ENCODE measurements around the gene TSTD2.
"Not testable (repeated sequence)": the region's sequence is repeated elsewhere in the genome, so short reads cannot be mapped to it uniquely, and the experiment has no call there.

The TSTD2 gene

DNA sequence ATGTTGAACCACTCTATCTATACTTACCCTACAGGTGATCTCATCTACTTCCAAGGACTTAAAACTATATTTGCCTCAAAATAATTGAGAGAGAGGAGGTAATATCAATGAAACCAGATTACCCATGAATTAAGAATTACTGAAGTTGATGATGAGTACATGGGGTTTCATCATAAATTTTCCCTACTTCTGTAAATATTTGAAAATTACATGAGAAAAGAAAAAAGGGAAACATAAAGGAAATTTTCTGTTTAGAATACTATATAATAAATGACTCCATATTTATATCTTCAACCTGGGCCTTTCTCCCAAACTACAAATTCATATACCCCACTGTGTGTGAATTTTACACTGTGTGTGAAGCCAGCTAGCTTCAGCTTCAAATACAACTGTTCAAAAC is 2.6 kb downstream of the TSTD2 start:
- no peak for DNase-seq (ENCODE audit: low read depth)

DNA sequence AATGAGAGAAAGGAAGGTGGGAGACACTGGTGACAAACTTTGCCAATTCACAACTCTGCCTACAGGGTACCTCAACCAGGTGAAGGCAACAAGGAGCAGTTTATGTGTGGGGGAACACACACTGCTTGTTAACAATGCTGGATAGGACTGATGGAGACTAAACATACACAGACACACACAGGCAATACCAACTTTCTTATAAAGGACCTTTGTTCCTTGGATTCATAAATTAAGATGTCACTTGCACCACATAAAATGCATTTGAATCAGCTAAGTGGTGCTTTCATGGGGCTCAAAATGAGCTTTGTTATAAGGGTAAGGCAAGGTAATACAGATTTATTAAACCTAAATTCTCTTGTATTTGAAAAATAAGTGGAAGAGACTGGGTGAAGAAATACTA is 4.0 kb downstream of the TSTD2 start:
- no peak for DNase-seq (ENCODE audit: low read depth)

DNA sequence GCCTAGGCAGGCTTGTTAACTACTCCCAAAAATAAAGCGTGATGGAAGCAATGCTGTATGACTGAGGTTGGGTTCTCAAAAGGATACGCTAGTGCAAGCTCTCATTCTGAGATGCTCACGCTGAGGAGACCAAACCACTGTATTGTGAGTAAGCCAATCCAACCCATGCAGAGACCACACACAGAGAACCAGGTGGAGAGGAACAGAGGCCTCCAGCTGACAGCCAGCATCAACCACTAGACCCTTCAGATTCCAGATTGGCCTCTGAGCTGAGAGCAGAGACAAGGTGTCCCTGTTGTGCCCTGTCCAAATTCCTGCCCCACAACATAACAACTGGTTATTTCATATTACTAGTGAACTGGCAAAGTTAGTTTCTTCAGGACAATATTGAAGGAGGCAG is 4.5 kb downstream of the TSTD2 start:
- DNase-seq (ENCODE audit: low read depth) = no peak

DNA sequence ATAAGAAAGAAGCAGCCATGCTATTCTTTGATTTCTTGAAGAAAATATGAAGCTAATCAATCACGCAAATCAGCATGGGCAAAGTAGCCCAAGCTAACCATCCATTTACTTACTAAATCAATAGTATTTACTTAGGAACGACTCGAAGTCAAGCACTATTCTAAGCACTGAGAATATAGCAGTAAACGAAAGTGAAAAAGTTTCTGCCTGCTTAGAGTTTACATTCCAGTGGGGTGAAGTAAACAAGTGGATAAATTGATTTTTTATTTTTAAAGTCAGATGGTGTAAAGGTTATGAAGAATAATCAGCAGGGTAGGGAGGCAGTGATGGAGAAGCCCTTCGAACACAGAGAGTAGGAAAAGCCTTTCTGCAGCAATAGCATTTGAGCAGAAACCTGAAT is 5.5 kb downstream of the TSTD2 start:
- no peak for DNase-seq (ENCODE audit: low read depth)

DNA sequence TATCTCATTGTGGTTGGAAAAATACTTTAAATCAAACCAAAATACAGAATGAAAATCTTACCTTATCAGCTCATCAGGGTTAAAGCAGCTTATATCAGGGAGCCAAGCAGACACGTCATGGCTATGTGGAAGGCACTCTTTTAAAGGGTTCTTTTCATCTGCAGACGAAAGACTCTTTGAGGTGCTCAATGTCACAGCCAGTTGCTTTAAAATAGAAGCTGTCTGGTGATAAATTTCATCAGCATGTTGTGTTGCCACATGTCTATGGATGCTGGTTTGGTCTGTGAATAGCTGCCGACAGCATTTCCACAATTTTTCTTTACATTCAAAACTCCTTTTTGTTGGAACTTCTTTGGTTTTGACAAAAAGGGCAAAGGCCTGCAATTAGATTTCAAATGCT is 7.5 kb downstream of the TSTD2 start:
- DNase-seq (ENCODE audit: low read depth) = no peak

DNA sequence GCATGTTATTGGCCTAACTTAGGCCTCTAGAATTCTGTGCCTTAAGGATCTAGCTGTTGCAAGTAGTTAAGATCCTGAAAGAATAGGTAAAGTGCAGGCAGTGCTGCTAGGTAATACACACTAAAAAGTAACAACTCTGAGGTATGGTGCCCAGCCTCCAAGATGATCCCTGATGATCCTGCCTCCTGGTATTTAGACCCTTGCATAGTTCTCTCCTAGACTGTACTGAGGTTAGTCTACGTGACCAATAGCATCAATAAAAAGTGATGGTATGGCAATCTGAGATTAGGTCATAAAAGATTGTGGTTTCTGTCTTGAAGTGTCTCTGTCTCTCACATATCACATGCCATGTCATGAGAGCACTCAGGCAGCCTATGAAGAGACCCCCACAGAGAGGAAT is 9.2 kb downstream of the TSTD2 start:
- no peak for DNase-seq (ENCODE audit: low read depth)

DNA sequence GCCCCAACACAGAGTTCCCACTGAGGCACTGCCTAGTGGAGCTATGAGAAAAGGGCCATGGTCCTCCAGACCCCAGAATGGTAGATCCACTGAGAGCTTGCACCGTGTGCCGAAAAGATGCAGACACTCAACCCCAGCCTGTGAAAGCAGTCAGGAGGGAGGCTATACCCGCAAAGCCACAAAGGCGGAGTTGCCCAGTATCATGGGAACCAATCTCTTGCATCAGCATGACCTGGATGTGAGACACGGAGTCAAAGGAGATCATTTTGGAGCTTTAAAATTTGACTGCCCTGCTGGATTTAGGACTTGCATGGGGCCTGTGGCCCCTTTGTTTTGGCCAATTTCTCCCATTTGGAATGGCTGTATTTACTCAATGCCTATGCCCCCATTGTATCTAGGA is 10.7 kb downstream of the TSTD2 start:
- DNase-seq (ENCODE audit: low read depth) = not testable (repeated sequence)

DNA sequence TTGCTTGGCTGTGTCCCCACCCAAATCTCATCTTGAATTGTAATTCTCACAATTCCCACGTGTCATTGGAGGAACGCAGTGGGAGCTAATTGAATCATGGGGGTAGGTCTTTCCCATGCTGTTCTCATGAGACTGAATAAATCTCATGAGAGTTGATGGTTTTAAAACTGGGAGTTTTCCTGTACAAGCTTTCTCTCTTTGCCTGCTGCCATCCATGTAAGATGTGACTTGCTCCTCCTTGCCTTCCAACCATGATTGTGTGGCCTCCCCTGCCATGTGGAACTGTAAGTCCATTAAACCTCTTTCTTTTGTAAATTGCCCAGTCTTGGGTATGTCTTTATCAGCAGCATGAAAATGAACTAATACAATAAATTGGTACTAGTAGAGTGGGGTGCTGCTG is 13.1 kb downstream of the TSTD2 start:
- DNase-seq (ENCODE audit: low read depth) = not testable (repeated sequence)

DNA sequence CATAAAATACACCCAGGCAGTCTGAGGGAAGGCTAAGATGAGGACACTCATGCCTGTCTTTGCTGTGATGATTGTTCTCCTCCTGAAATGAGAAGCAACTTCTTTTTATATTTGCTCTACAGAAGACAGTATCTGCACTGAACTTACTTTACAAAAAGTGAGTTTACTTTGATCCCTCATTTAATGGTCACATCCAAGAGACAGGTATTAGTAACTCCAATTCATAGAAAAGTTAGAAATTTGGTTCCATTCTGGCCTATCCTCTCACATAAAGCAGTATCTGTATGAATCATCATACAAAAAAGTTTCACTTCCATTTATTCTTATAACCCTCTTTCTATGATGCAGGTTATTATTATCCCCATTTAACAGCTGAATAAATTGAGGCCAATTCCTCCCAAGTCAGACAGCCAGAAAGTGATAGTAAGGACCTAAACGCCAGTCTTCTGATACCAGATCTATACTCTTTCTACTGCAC is 15.2 kb downstream of the TSTD2 start:
- no peak for DNase-seq (ENCODE audit: low read depth)

DNA sequence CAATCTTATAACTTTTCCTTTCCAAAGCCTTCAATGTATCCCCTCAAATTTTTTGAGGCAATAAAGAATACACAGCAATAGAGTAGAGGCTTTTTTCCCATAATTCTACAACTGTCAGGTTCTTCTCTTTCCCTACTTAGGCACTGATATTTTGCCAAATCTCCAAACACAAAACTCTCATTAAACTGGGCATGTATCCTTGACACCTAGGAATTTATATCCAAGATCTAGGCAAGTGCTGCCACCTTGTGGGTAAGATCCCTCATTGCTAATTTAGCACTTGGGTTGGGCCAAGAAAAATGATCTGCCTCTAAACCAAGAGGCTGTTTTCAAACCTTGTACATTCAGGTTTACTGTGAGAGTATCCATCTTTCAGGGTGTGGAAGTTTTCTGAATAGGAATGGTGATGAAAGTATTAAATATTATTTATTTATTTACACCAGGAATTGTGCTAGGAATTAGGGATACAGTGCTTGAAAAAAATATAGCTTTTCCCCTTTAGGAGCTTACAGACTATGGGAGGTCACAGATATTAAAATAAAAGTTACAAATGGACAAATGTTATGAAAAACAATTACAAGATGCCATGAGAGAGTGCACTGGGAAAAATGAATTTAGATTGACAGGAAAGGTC is 17.6 kb downstream of the TSTD2 start:
- DNase-seq (ENCODE audit: low read depth) = peak; percentile 51

DNA sequence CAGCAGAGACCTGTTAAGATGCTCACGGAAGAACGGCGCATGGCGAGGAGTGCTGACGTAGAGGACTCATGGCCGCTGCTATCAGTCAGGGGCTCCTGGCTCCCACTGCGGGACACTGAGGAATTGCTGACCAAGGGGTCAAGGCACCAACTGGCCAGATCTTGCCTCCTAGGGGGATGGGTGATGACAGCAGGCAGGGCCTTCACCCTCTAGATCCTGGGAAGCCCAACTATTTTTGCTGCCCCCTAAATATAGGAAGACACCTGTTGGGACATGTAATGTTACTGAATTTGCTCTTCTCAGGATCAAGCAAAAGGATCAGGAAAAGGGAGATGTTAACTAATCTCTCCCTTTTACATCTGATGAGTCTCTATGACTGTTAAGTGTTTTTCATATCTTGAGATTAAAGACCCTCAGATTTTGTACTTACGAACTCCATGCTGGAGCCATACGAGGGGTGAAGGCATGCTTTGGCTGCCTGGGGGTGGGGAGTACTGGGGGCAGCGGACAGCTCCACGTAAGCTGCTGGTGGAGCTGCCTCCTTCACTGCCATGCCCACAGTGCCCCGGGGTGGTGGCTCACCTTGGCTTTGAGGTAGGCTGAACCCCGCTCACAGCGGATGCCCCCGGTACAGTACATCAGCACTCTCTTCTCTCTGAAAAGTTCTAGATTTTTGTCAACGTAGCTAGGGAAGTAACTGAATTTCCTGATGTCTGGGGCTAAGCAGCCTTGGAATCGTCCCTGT is 28.1 kb downstream of the TSTD2 start:
- DNase-seq (ENCODE audit: low read depth) = no peak

DNA sequence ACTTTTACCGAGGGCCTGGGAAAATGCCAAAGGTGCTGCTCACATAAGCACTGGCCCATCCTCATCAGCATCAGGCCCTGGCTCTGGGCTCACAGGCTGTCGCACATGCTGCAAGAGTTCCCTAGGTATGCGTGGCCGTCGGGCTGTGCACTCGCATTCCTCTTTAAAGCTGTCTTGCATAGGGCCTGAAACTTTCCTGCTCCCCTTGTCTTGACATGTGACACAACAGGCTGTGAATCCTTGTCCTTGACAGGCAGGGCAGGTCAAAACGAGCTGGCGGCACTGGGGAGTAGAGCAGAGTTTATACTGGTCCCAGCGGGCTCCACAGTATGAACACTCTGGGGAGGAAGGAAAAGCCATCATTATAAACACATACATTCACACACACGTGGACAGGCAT is 30.7 kb downstream of the TSTD2 start:
- DNase-seq (ENCODE audit: low read depth) = no peak

DNA sequence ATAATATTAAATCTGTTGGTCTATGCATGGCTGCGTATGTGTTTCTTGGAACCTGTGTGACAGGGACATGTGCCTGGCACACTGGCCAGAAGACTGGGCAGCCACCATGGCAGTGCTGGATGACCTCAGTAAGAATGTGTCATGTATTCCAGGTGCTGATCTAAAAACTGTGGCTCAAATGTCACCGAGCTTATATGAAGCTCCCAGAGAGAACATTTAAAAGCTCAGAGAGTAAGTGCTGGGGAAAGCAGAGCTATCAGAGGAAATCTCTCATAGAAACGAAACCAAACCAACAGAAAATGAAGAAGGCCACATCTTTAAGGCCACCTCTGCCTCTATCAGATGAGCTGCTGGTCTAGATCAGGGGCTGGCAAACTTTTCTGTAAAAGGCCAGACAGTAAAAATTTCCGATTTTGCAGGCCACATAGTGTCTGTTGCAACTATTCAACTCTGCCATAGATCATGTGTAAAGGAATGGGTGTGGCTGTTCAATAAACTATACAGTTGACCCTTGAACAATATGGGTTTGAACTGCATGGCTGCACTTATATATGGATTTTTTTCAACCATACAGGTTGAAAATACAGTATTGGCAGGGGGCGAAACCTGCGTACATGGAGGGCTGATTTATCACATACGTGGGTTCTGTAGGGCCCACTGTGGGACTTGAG is 31.8 kb downstream of the TSTD2 start:
- no peak for DNase-seq (ENCODE audit: low read depth)

DNA sequence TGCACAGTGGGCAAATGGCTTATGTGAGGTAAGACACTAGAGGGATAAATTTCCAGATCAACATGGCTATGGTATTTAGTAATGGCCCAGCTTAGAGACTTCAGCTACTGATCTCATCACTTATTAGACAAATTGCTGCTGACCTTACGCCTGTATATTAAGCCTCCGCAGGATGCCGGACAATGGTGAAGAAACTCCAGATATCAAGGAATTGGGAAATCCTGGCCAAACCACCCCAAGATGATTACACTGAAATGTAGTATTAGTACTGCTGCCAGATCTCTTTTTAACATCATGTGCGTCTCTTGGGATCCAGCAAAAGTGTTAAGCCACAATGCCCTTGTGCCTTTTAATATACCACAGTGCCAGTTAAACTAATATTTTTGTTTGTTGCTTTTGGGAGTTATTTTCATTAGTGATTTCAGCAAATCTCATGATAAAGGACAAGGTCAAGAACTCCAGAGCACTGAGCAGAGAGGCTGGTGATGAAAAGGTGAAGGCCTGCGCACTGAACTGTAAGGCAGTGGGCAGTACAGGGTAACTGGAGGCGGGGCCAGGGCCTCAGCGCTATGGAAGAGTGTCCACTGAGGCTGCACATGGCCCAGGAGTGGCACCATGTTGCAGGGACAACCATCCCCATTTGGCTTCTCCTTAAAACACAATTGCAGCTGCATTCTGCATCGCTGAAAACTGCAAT is 32.5 kb downstream of the TSTD2 start:
- DNase-seq (ENCODE audit: low read depth) = peak; percentile 52

DNA sequence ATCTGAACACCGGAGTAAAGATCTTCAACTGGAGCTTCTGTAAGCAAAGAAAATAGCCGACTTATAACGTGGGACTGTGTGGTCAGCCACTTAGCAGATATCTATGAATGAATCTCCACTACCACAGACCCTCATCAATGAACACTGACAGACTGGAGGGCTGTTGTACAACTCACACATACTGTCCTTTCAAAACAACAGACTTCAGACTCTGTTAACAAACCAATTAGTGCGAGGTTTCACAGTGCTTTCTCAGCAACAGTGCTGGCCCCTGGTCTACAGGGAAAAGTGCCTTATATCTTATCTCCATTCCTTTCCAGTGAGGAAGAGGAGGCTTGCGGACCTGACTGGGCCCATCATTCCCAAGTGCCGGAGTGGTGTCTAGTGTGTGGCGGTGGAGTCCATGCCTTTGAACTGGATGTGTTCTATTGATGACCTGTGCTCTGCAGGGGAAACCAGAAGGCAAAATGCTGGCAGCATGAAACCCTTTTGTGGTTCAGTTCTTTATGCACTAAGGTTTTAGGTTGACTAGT is 33.8 kb downstream of the TSTD2 start:
- DNase-seq (ENCODE audit: low read depth) = no peak

DNA sequence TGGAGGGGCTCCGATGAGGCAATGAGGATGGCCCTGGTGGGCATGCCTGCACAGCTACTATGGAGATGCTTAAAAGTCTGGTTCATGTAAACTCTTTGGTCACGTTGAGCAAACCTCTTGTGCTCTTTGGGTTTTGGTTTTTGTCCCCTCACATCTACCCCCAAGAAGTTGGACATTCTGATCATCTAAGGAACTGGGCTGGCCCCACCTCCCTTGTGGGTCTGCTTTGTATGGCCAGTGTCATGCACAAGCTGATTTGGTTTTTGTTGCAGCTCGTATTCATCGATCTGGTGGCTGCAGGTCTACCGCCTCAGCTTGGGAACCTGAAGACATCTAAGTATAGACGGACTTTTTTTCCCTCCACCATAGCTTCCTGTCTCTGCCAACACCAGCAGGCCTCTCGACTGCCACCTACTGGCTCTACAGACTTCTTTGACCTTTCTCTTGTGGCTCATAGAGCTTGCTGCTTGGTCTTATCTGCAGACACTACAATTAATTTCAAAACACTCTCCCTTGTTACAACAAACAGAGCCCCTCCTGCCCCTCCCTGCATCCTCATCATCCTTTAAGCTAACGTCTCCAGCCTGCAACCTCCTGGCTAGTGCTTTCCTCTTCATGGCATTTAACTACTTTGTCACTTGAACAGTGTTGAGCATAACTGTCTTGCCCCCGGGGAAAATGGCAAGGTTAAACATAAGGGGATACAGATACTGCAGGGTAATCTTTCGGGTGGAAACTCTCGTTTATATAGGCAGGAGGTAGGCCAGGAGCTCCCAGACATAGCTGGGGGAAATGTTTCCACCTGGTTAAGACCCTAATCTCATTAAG is 34.5 kb downstream of the TSTD2 start:
- peak; percentile 82 for DNase-seq (ENCODE audit: low read depth)

DNA sequence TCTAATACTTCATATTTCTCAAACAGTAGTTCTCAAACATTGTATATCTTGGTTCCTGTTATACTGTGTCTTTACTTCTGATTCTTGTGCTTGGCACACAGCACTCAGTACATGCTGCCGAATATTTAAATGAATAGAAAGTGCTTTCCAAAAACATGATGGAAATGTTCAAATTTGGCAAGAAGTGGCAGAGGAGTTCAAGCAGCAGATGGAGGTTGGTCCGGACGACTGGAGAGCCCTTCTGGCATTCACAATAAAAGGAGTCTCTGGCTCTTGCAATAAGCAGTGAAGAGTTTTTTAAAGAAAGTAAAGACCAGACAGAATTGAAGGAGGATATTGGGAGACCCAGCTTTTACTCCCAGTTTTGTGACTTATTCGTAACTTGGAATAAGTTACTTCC is 36.3 kb downstream of the TSTD2 start:
- no peak for DNase-seq (ENCODE audit: low read depth)

DNA sequence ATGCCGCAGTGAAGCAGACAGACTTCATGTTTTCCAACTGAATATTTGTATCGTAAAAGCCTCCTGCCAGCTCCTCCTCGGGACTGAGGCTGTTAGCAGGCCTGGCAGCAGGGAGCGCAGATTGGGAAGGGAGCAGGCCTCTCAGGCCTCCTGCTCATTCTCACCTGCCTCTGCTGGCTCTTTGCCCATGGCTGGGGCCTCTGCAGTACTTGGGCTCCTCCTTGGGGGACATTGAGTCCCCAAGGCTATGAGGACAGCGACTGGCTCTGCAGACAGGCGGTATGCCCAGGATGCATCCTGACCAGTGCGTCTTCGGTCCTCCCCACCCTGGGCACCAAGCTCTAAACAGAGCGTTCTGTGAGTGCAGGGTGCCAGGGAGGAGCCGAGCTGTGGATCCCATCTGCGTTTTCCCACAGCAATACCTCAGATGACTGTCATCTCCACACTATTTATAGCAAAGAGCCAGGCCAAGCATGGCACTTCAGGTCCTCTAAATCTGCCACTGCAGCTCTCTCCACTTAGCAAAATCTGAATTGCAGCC is 38.7 kb downstream of the TSTD2 start:
- DNase-seq (ENCODE audit: low read depth) = no peak

DNA sequence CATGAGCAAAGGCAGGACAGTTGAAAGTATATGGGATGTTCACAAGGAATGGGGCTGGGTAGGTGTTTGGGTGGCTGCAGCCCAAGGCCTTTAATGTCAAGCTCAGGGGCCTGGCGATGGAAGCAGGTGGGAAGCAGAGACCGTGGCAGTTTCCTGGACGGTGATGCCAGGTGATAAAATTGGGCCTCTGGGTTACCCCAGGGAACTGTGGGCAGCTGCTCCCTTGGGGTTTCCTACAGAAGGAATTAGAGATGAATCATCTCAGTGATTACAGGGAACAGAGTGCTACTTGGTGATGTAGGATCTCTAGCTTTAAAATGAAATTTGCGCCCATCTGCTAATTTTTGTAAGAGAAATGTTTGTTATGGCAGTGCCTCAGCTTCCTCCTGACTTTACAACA is 39.2 kb downstream of the TSTD2 start:
- no peak for DNase-seq (ENCODE audit: low read depth)

DNA sequence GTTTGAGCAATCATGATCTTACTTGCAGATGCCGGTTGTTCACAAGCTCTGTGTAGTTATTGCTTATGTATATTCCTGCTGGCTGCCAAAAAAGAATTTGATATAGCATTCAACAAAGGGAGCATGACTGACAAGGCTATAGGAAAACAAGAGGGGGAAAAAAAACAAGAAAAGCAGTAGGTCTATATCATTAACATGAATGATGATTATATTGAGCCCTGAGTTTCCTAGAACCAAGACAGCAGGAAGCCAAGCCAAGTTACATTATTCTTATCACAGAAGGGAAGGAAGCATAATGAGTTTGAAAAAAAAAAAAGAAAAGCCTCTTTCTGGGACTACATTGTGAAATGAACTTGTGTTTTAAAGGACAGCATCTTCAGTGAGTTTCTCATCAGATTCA is 41.0 kb downstream of the TSTD2 start:
- no peak for DNase-seq (ENCODE audit: low read depth)

DNA sequence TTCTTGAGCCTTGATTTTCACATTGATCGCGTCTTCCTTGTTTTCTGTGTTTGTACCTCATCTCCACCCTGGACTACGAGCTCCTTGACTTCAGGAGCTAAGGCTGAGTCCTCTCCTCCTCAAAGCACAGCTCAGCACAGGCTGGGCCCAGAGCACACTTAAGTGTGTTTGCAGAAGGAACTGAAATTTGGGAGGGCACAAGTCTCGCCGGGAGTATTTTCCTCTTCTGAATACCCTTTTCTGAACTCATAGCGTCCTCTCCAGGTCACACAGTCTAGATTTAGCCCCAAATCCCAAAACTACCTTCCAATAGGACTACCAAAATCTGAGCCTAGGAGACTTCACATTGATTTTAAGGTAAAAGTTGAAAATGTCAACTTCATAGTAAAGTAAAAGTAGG is 41.6 kb downstream of the TSTD2 start:
- no peak for DNase-seq (ENCODE audit: low read depth)

Measured in amniotic epithelial cell (primary cell).